Pancreas (tissue), 10 donors: Measurements from ENCODE around the gene JOSD1. TPM values are rescaled to one million over a fixed set of nuclear protein-coding genes. Genes with fewer than 3 reads are reported as not detected.

Experiments used
- ATAC-seq, 4 donors: fragments of 200-7000 bp; cut with Tn5 transposase; one replicate each; pipeline versions ENCODE4 v1.8.0 to v1.9.1; 2020; ENCODE audit warnings: mild to moderate bottlenecking in 4 of 4, moderate library complexity in 4 of 4
- DNase-seq, 6 donors: peaks; one replicate each; pipeline ENCODE4 v3.0.0-alpha.2; 2020
- FAIRE-seq: peaks from 2 replicates; lab custom pipeline; 2012; peaks lifted over from hg19 to GRCh38; lab: Jason Lieb, UNC
- H3K27ac ChIP-seq, 4 donors: fragments of 200-600 bp; sonication (generic); 1 replicate in 3 of 4; 2 replicates in 1 of 4; pipeline versions ENCODE4 v1.5.0 to v1.8.0; 2020
- H3K27me3 ChIP-seq, 4 donors: fragments of 200-600 bp; one replicate each; pipeline ENCODE4 v1.8.0; 2021
- H3K36me3 ChIP-seq, 3 donors: fragments of 200-600 bp; sonication (generic) in 1 of 3; one replicate each; pipeline versions ENCODE4 v1.5.0 to v1.8.0; 2020 to 2021
- H3K4me1 ChIP-seq, 3 donors: fragments of 200-600 bp; one replicate each; pipeline ENCODE4 v1.8.0; 2021
- H3K4me3 ChIP-seq, 4 donors: fragments of 200-600 bp; sonication (generic) in 2 of 4; one replicate each; pipeline versions ENCODE4 v1.5.0 to v1.8.0; 2020 to 2021
- H3K9me3 ChIP-seq, 4 donors: fragments of 200-600 bp; one replicate each; pipeline ENCODE4 v1.8.0; 2021
- CTCF ChIP-seq, 4 donors: fragments of 200-600 bp; sonication (generic) in 3 of 4; IDR thresholded peaks; one replicate each; pipeline versions ENCODE4 v1.5.0 to v1.8.0; 2021; ENCODE audit warnings: antibody characterized with exemption in 4 of 4
- WGBS, 2 donors: extraction: QIAGEN DNeasy Blood & Tissue Kit; methylation state at CpG; one replicate each; pipeline ENCODE4 v1.1.7; 2013; 5-methylcytosine and 5-hydroxymethylcytosine counted together
- intact Hi-C, 3 donors: fragments of 100-400 bp; cut with DNase I; formaldehyde crosslinking; loops; one replicate each; pipeline versions ENCODE4 v1.11.1 to v1.14.2; 2022
- polyA plus RNA-seq, 2 donors: library from polyadenylated mRNA; stranded (reverse); fragments of 200-250 nt; gene quantifications; one replicate each; pipeline ENCODE4 v1.2.3, GENCODE V29; 2013
- total RNA-seq, 6 donors: library from RNA; stranded (reverse); fragmentation: NEBNext Ultra II Directional in 4 of 6; extraction: Animal tissue kit (Norgen Biotek cat#: 25700) in 4 of 6; gene quantifications; one replicate each; pipeline versions ENCODE4 v1.2.1 to v1.2.4, GENCODE V29; 2021 to 2023
- donor health status: healthy with polysubstance abuse.
- donor health status: DM: no; HTN: no; CAD: no; lungs with moderate emphysema.
- donor health status: DM: no; HTN: no; CAD: no.
- donor health status: control.
- donor health status: control.
- donor health status: Bipolar disorder and iron deficiency.
- donor health status: DM: yes; HTN: yes; CAD: no.
- donor health status: DM: no; HTN: no; CAD: no.
- donor health status: DM: no; HTN: no; CAD: no.
- donor health status: DM: yes; HTN: yes; CAD: no.

JOSD1 gene
- total and polyA plus RNA-seq, 8 donors = 10.9 to 32.3 (median 20.0) TPM

- intact Hi-C loops = no loop called here
- Histone ChIP-seq H3K9me3 (no peaks in the 10 kb centered on the region), H3K36me3 (peaks cover 0 to 25% (median 5%) of the 10 kb centered on the region in 3 donors), H3K4me1 (peaks cover 0 to 15% (median 8%) of the 10 kb centered on the region in 3 donors), H3K27me3 (no peaks in the 10 kb centered on the region), H3K27ac (no peak overlapping the region), H3K4me3 (no peak overlapping the region)
- FAIRE-seq = no peak
- no peak for ATAC-seq
- no peak for TF ChIP-seq CTCF (IDR thresholded peaks at IDR 0.05)
- WGBS, 2 donors = 93 to 95% methylated on average over 6 of the region's 6 CpGs
- no peak for DNase-seq
These were observed 16.5 kb upstream of the JOSD1 start for GRCh38 chr22:38717244-38717643.

GRCh38 chr22:38716826-38717225 is 16.1 kb upstream of the JOSD1 start:
- DNase-seq (no peak), FAIRE-seq (no peak)
- peaks cover 0 to 21% (median 5%) of the 10 kb centered on the region in 3 donors for H3K36me3 ChIP-seq

GRCh38 chr22:38716271-38716670 is 15.5 kb upstream of the JOSD1 start:
- TF ChIP-seq CTCF (IDR thresholded peaks at IDR 0.05) = no peak

More at GRCh38 chr22:38716826-38717225, 16.1 kb upstream of the JOSD1 start:
- H3K9me3 ChIP-seq = no peaks in the 10 kb centered on the region
- H3K27ac ChIP-seq = no peak overlapping the region
- no peak overlapping the region for H3K4me3 ChIP-seq
- 92 to 93% methylated on average over 9 of the region's 9 CpGs for WGBS, 2 donors
- H3K4me1 ChIP-seq = peaks cover 0 to 15% (median 8%) of the 10 kb centered on the region in 3 donors
- H3K27me3 ChIP-seq = no peaks in the 10 kb centered on the region
- TF ChIP-seq CTCF (IDR thresholded peaks at IDR 0.05) = no peak
- intact Hi-C loops = no loop called here
- ATAC-seq = no peak

GRCh38 chr22:38715852-38716251 is 15.1 kb upstream of the JOSD1 start:
- intact Hi-C loops = no loop called here
- no peaks in the 10 kb centered on the region for H3K9me3 ChIP-seq
- peaks cover 0 to 15% (median 8%) of the 10 kb centered on the region in 3 donors for H3K4me1 ChIP-seq
- peaks cover 0 to 15% (median 5%) of the 10 kb centered on the region in 3 donors for H3K36me3 ChIP-seq
- 91 to 95% methylated on average over 15 of the region's 15 CpGs for WGBS, 2 donors
- no peak overlapping the region for H3K27ac ChIP-seq
- ATAC-seq = no peak
- no peaks in the 10 kb centered on the region for H3K27me3 ChIP-seq
- TF ChIP-seq CTCF (IDR thresholded peaks at IDR 0.05) = no peak
- DNase-seq = no peak
- no peak overlapping the region for H3K4me3 ChIP-seq
- FAIRE-seq = no peak

More at GRCh38 chr22:38716271-38716670, 15.5 kb upstream of the JOSD1 start:
- intact Hi-C loops = no loop called here
- Histone ChIP-seq H3K9me3 (no peaks in the 10 kb centered on the region), H3K4me1 (peaks cover 0 to 15% (median 8%) of the 10 kb centered on the region in 3 donors), H3K27me3 (no peaks in the 10 kb centered on the region), H3K27ac (no peak overlapping the region), H3K4me3 (no peak overlapping the region), H3K36me3 (peaks cover 0 to 16% (median 5%) of the 10 kb centered on the region in 3 donors)
- no peak for FAIRE-seq
- WGBS, 2 donors = 96% methylated on average over 10 of the region's 10 CpGs
- no peak for ATAC-seq
- DNase-seq = no peak

- peak in 1 of 4 donors; percentile 15 for ATAC-seq
- FAIRE-seq = no peak
- DNase-seq = no peak
- peaks cover 0 to 15% (median 5%) of the 10 kb centered on the region in 3 donors for H3K36me3 ChIP-seq
- intact Hi-C loops = no loop called here
- H3K4me3 ChIP-seq = no peak overlapping the region
- no peaks in the 10 kb centered on the region for H3K9me3 ChIP-seq
- TF ChIP-seq CTCF (IDR thresholded peaks at IDR 0.05) = no peak
- 82 to 88% methylated on average over 9 of the region's 9 CpGs for WGBS, 2 donors
- H3K27ac ChIP-seq = no peak overlapping the region
- peaks cover 0 to 15% (median 8%) of the 10 kb centered on the region in 3 donors for H3K4me1 ChIP-seq
- no peaks in the 10 kb centered on the region for H3K27me3 ChIP-seq
These were observed 14.5 kb upstream of the JOSD1 start for GRCh38 chr22:38715176-38715764.
